Fibroblast of pulmonary artery (primary cell): ENCODE results near the gene CCDC28B.

ENCODE experiments used
- DNase-seq: peaks from one replicate; pipeline ENCODE4 v3.0.0-alpha.2; 2010; ENCODE audit warnings: low read depth
- H3K4me3 ChIP-seq: replicated peaks from 2 replicates; pipeline ENCODE4 v1.5.1; 2011; ENCODE audit warnings: low read depth, mild to moderate bottlenecking, control low read depth, low read length, moderate library complexity
- CTCF ChIP-seq: IDR thresholded peaks from 2 replicates; pipeline ENCODE4 v1.5.1; 2011; ENCODE audit warnings: mild to moderate bottlenecking, control low read depth, low read length, inconsistent platforms; ENCODE audit errors: missing control alignments

The CCDC28B gene

GRCh38 chr1:32194984-32195383 lies 5.4 kb upstream of the CCDC28B start:
- H3K4me3 ChIP-seq, result no peak overlapping the region
- no peak for DNase-seq
- no peak for TF ChIP-seq CTCF

- DNase-seq, result no peak
- H3K4me3 ChIP-seq, result no peak overlapping the region
- no peak for TF ChIP-seq CTCF
Measured at GRCh38 chr1:32195531-32195930, 4.9 kb upstream of the CCDC28B start.

- peak; percentile 36 for DNase-seq
- no peak overlapping the region for H3K4me3 ChIP-seq
Measured at GRCh38 chr1:32195972-32196823, 4.2 kb upstream of the CCDC28B start.

GRCh38 chr1:32197074-32197473 lies 3.3 kb upstream of the CCDC28B start:
- DNase-seq, result no peak
- H3K4me3 ChIP-seq, result no peak overlapping the region
- TF ChIP-seq CTCF, result no peak

More at GRCh38 chr1:32195972-32196823, 4.2 kb upstream of the CCDC28B start:
- no peak for TF ChIP-seq CTCF

GRCh38 chr1:32197837-32198236 lies 2.6 kb upstream of the CCDC28B start:
- DNase-seq, result no peak
- TF ChIP-seq CTCF, result no peak
- H3K4me3 ChIP-seq, result no peak overlapping the region

GRCh38 chr1:32198237-32199042 lies 2.0 kb upstream of the CCDC28B start:
- no peak overlapping the region for H3K4me3 ChIP-seq
- TF ChIP-seq CTCF, result no peak
- DNase-seq, result no peak
